HG02763 (cell line): ENCODE measurements around the gene ANKRD34B.

ENCODE experiments used
- ATAC-seq: cut with Tn5 transposase; IDR thresholded peaks from one replicate; pipeline ENCODE4 v1.9.1; 2021; ENCODE audit warnings: mild to moderate bottlenecking, moderate library complexity; ENCODE audit not compliant: unreplicated experiment

The ANKRD34B gene

DNA sequence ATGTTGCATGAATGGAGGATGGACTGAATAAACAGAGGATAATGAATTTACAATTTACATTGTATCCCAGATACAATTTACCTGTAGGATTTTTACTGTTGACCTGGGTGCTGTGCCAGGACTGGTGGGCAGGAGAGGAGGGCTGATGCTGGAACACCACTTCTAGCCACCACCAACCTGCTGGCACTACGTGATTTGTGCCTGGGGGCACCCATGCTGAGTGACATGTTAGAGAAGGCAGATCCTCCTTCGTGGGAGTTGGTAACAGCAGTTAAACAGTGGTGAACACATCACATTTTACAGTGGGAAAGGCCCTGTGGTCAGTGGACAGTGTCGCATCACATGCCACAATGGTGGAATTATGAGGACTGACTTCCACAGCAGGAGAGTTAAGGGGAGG is 3.0 kb upstream of the ANKRD34B start:
- no peak for ATAC-seq

GRCh38 chr5:80569086-80569960 is 757 bp downstream of the ANKRD34B start:
- ATAC-seq: no peak

DNA sequence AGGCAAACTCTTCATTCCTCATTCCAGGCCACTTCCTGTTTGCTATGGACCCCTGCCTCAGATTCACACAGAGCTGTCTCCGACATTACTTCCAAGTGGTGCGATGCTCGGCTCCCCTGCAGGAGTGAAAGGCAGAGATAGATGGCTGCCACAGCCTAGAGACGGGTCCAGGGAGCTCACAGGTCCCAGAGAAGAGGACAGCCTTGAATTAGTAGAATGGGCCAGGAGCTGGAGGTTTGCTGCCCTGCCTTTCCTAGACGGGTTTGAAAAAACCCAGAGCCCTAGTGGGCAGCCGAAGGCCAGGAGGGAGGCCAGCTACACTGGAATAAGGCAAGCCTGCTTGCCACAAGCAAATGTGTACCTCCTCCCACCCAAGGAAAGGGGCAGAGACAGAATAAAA is 1.8 kb downstream of the ANKRD34B start:
- ATAC-seq: no peak

DNA sequence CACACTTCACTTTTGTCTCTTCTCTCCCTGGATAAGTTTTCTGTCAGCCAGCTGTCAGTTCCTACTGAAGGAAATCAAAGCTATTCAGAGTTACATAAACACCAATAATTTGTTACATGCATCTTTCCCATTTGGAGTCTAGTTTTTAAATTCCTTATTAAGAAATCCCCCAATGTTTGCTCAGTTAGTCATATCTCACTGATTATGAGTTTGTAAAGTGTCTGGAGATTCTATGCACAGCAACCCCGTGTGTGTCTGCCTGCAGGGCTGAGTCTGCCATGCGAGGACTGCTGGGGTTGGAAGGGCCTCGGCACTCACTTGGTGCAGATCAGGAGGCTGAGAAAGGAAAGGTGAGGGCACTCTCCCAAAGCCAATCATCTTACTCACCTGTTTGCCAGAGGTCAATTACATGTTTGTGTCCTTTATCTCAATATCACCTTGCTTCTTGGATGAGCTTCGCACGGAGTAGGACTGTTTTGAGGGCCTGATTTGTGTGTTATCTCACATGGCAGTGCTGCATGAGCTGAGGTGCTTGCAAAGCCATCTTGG is 3.3 kb downstream of the ANKRD34B start:
- no peak for ATAC-seq

DNA sequence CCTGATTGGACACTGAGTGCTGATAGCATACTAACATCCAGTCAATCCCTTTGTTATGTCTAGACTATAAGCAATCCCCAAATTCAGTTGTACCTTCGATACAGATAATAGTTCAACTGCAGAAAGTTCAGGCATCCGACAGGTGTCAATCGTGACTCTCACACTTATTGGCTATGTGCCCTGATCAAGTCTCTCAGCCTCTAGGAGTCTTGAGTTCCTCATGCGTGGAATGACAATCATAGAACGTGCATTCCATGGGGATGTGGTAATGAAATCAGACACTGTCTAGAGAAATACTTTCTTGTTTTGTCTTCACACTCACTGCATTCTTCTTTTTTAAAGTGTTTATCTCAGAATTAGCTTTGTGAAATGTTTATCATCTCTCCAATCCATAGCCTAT is 4.8 kb downstream of the ANKRD34B start:
- ATAC-seq: no peak

DNA sequence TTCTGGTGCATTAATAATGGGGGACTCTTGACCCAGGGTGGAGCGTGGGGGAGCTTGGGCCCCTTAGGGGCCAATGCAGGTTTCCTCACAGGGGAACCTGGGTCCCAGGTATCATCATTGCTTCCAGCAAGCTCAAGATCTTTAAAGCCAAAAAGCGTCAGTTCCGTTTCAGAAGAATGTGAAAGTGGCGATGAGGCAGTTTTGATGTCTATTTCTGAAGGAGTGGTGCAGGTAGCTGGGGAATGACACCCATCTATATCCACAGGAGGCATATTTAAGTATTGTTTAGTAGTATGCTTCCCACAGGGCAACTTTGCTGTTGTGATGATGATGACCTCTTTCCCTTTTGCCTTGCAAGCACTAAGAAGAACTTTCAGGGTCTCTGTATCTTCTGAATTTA is 10.8 kb downstream of the ANKRD34B start:
- no peak for ATAC-seq

- ATAC-seq: no peak
These were observed 15.0 kb downstream of the ANKRD34B start for GRCh38 chr5:80555099-80555498.

DNA sequence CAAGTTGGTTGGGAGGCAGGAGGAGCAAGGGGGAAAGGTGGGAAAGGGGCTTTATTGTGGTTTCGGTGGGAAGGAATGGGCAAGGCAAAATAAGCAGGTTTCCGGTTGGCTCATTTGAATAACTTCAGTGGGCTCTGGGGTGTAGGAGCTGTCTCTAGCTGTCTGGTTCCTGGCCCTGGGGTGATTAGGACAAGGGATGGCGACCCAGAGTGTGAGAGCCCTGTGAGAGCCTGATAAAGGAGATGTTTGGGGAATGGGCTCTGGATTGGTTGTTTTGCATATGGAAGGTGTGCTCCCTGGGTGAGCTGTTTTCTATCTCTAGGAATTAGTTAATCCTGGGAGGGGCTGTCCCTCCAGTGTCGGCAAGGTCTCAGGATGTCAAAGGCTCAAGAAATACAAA is 15.4 kb downstream of the ANKRD34B start:
- ATAC-seq: no peak

DNA sequence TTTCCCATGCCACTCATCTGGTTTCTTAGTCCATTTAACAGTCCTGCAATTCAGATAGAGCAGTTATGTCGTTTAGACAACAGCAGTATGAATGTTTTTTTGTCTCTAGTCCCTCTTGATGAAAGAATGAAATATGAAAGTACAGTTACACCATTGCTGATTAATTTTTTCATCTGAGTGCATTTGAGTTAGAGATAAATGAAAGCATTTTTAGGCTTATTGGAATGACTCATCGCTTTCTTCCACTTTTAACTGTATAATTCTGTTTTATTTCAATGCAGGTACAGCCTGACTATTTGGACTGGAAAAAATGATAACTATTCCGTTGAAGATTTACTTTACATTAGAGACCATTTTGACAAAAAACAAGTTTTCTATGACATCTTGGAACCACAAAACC is 28.7 kb downstream of the ANKRD34B start:
- no peak for ATAC-seq

GRCh38 chr5:80540691-80541090 is 29.4 kb downstream of the ANKRD34B start:
- ATAC-seq: no peak

- ATAC-seq: no peak
These were observed 53.3 kb downstream of the ANKRD34B start for GRCh38 chr5:80516826-80517225.

DNA sequence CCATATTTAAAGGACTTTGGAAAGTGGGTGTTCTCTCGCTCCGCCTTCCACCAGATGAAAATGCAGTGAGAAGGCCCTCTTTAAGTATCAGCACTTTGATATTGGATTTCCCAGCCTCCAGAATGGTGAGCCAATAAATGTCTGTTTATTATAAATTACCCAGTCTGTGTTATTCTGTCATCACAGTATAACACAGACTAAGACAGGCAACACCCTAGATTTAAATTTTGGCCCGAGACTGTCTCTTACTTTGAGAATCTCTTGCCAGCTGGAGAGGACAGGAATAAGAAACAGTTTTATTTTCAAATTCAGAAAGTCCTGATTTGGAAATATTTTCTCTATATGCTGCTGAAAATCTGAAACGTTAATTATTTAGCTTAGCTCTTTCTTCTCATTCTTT is 60.7 kb downstream of the ANKRD34B start:
- ATAC-seq: no peak

DNA sequence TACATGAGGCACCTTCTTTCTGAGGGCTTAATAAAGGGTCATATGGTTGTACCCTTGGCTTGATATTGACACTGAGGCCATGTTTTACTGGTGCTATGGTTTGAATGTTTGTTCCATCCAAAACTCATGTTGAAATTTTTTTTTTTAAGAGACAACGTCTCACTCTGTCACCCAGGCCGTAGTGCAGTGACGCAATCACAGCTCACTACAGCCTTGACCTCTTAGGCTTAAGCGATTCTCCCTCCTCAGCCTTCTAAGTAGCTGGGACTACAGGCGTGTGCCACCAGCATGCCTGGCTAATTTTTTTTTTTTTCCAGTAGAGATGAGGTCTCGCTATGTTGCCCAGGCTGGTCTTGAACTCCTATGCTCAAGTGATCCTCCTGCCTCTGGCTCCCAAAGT is 61.2 kb downstream of the ANKRD34B start:
- ATAC-seq: no peak

- no peak for ATAC-seq
These were observed 62.4 kb downstream of the ANKRD34B start for GRCh38 chr5:80507663-80508062.
